Left ventricle myocardium inferior (tissue), 1 donor: ENCODE results near the gene MYOD1. TPM values are rescaled to one million over a fixed set of nuclear protein-coding genes. Genes with fewer than 3 reads are reported as not detected.
A peak's percentile ranks its signal among the peaks of the same experiment; 100 is the strongest.

Experiments
- DNase-seq: peaks from one replicate; pipeline ENCODE4 v3.0.0-alpha.2; 2020
- H3K27ac ChIP-seq: fragments of 200-600 bp; replicated peaks from 2 replicates; pipeline ENCODE4 v1.8.0; 2021
- H3K27me3 ChIP-seq: fragments of 200-600 bp; 2 replicates; pipeline ENCODE4 v1.8.0; 2021; ENCODE audit warnings: low read depth
- H3K36me3 ChIP-seq: fragments of 200-600 bp; 2 replicates; pipeline ENCODE4 v1.8.0; 2021
- H3K4me1 ChIP-seq: fragments of 200-600 bp; 2 replicates; pipeline ENCODE4 v1.8.0; 2021
- H3K4me3 ChIP-seq: fragments of 200-600 bp; 2 replicates; pipeline ENCODE4 v1.8.0; 2021; ENCODE audit warnings: mild to moderate bottlenecking, moderate library complexity
- H3K9me3 ChIP-seq: fragments of 200-600 bp; replicated peaks from 2 replicates; pipeline ENCODE4 v1.8.0; 2021
- intact Hi-C: fragments of 100-400 bp; cut with micrococcal nuclease; formaldehyde crosslinking; loops from one replicate; pipeline ENCODE4 v1.11.0; 2022
- total RNA-seq: library from RNA; stranded (reverse); fragmentation: NEBNext Ultra II Directional; extraction: Animal tissue kit (Norgen Biotek cat#: 25700); gene quantifications from one replicate; pipeline ENCODE4 v1.2.1, GENCODE V29; 2021
- TF ChIP-seq, protein P1 (sequence below): fragments of 200-600 bp; IDR thresholded peaks from 2 replicates; pipeline ENCODE4 v1.8.0; 2021; ENCODE audit warnings: antibody characterized with exemption, mild to moderate bottlenecking, borderline replicate concordance
- donor health status: DM: no; HTN: yes; CAD: no; lungs with severe emphysema.

Gene MYOD1
- total RNA-seq, 1 donor from 2014 or later = not detected

DNA sequence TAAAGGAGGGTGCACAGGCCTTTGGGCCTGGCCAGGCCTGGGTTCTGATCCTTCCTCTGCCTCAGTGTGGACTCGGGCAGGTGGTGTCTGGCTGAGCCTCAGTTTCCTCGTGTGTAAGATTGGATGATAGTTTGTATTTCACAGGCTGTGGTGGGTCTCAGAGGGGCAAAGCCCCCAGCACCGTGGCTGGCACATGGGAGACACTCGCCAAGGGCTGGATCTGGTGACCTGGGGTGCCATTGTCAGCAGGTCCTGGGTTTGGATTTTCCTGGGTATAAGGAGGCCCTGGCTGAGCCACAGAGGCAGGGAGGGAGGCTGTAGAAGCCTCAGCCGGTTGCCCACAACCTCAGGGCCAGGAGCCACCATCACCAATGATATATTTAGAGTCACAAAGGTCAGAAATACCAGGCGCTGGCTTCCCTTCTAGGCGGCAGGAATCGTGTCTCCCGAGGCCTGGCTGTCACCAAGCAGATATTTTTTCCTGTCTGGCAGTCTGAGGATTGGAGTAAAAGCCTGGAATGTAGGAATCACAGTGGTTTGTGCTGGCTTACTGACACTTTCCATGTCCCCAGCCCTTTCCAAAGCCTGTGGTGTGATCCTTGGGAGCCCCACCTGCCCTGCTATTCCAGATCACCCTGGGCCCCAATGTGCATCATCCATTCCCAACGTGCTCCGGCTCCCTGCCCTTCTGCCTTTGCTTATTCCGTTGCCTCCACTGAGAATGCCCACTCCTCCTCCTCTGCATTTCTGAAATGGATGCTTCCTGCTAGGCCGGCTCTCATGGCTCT, 30.8 kb downstream of the MYOD1 start:
- Histone ChIP-seq H3K4me3 (no peak overlapping the region), H3K36me3 (no peaks in the 10 kb centered on the region), H3K27me3 (peaks cover 31% of the 10 kb centered on the region), H3K27ac (no peak overlapping the region), H3K4me1 (peaks cover 10% of the 10 kb centered on the region), H3K9me3 (no peaks in the 10 kb centered on the region)
- DNase-seq = no peak
- TF ChIP-seq, protein P1, sequence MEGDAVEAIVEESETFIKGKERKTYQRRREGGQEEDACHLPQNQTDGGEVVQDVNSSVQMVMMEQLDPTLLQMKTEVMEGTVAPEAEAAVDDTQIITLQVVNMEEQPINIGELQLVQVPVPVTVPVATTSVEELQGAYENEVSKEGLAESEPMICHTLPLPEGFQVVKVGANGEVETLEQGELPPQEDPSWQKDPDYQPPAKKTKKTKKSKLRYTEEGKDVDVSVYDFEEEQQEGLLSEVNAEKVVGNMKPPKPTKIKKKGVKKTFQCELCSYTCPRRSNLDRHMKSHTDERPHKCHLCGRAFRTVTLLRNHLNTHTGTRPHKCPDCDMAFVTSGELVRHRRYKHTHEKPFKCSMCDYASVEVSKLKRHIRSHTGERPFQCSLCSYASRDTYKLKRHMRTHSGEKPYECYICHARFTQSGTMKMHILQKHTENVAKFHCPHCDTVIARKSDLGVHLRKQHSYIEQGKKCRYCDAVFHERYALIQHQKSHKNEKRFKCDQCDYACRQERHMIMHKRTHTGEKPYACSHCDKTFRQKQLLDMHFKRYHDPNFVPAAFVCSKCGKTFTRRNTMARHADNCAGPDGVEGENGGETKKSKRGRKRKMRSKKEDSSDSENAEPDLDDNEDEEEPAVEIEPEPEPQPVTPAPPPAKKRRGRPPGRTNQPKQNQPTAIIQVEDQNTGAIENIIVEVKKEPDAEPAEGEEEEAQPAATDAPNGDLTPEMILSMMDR = no peak
- intact Hi-C loops = no loop called here

DNA sequence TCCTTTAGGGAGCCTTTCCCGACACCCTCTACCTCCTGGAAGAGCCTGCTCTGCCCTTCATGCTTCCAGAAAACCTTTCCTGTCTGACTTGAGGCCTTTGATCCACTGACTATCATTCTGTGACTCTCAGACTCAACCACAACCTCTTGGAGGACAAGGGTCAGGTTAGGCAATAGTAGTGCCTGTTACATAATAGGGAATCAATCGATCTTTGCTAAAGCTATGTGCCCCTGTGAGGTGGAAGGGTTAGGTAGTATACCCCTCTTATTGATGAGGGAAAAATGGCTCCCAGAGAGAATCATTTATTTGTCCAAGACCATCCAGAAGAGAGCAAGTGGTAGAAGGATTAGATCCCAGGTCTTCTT, 31.4 kb downstream of the MYOD1 start:
- DNase-seq = no peak
- peaks cover 27% of the 10 kb centered on the region for H3K27me3 ChIP-seq
- H3K4me1 ChIP-seq = peaks cover 10% of the 10 kb centered on the region
- H3K4me3 ChIP-seq = no peak overlapping the region
- no peak overlapping the region for H3K27ac ChIP-seq
- TF ChIP-seq, protein P1 = no peak
- H3K9me3 ChIP-seq = no peaks in the 10 kb centered on the region
- no peaks in the 10 kb centered on the region for H3K36me3 ChIP-seq
- intact Hi-C loops = no loop called here

DNA sequence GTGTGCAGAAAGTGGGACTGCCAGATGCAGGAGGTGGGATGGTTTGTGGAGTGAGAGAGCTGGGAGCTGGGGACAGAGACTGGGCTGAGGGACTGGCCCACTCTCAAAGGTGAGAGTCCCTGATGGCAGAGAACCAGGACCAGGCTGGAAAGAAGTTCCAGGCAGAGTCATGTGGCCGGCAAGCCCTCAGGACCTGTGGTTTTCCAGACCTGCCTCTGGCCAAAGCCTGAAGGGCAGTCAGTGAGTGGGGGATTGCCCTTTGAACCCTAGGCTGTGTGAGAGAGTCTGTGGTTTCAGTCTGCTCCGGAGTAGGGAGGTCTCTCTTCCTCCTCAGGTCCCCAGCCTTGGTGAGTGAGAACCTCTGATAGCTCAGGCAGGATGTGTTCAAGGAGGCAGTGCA, 32.2 kb downstream of the MYOD1 start:
- peaks cover 10% of the 10 kb centered on the region for H3K4me1 ChIP-seq
- no peak overlapping the region for H3K4me3 ChIP-seq
- peak; percentile 5 for DNase-seq
- intact Hi-C loops = no loop called here
- no peaks in the 10 kb centered on the region for H3K9me3 ChIP-seq
- no peak overlapping the region for H3K27ac ChIP-seq
- no peaks in the 10 kb centered on the region for H3K36me3 ChIP-seq
- TF ChIP-seq, protein P1 = no peak
- H3K27me3 ChIP-seq = peaks cover 29% of the 10 kb centered on the region

DNA sequence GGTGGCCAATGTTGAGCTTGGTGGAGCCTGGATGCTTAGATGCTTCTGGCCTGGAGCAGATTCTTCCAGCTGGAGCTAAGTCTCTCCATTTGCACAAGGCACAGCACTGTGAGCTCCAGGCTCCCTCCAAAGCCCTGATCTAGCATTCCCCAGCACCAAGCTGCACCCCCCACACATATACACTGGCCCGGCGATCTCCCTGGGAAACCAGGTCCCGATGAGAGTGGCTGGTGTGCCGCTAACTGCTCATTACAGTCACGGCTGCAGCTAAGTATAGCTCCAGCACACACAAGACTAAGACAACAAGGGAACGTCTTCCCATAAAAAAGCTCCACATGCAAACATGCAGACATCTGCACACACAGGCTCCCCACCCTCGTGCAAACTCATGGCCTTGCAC, 32.8 kb downstream of the MYOD1 start:
- Histone ChIP-seq H3K9me3 (no peaks in the 10 kb centered on the region), H3K4me1 (peaks cover 10% of the 10 kb centered on the region), H3K27me3 (peaks cover 28% of the 10 kb centered on the region), H3K4me3 (no peak overlapping the region), H3K36me3 (no peaks in the 10 kb centered on the region), H3K27ac (no peak overlapping the region)
- TF ChIP-seq, protein P1 = no peak
- intact Hi-C loops = no loop called here
- no peak for DNase-seq

DNA sequence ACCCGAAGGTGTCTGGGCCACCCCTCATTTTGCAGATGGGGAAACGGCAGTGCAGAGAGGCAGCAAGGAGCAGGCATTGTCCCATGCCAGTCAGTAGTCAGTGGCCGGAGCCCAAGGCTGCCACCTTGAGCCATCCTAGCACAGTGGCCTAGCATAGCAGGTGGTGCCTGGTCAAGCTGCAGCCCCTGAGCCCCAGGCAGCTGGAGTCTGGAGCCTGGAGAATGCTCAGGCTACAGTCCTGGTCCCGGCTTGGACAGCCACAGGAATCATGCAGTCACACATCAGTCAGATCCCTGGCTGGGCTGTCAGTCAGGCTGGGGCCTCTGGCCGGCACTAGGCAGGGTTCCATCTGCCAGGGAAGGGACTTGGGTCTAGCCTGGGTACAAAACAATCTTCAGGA, 33.8 kb downstream of the MYOD1 start:
- Histone ChIP-seq H3K4me1 (peaks cover 10% of the 10 kb centered on the region), H3K36me3 (no peaks in the 10 kb centered on the region), H3K27me3 (peaks cover 19% of the 10 kb centered on the region), H3K4me3 (no peak overlapping the region), H3K9me3 (peaks cover 3% of the 10 kb centered on the region), H3K27ac (no peak overlapping the region)
- TF ChIP-seq, protein P1 = no peak
- peak; percentile 7 for DNase-seq
- intact Hi-C loops = no loop called here
